WTC11 (cell line): ENCODE data around the gene FHIT. TPM values are rescaled to one million over a fixed set of nuclear protein-coding genes. Genes with fewer than 3 reads are reported as not detected.

Source experiments
- ATAC-seq: fragments of 200-7000 bp; cut with Tn5 transposase; 2 replicates; pipeline ENCODE4 v1.10.0; 2021; ENCODE audit warnings: mild to moderate bottlenecking, moderate library complexity
- CTCF ChIA-PET: fragments of 300-600 bp; sonication (Branson Sonifier 250); formaldehyde crosslinking; loops from one replicate; lab custom pipeline; 2021; ENCODE audit warnings: antibody characterized with exemption; lab: Charles Lee
- POLR2A ChIA-PET: fragments of 350-600 bp; sonication (Branson Sonifier 250); formaldehyde crosslinking; loops from one replicate; lab custom pipeline; 2021; ENCODE audit warnings: antibody characterized with exemption; lab: Charles Lee
- DNase-seq: peaks from one replicate; pipeline ENCODE4 v3.0.0; 2021; ENCODE audit warnings: low spot score
- H3K27ac Mint-ChIP-seq: 2 replicates; pipeline ENCODE4 v1.8.0; 2021; ENCODE audit warnings: mixed read lengths
- H3K27me3 Mint-ChIP-seq: 2 replicates; pipeline ENCODE4 v1.8.0; 2021; ENCODE audit warnings: low read depth, mild to moderate bottlenecking, moderate library complexity, mixed read lengths
- H3K36me3 Mint-ChIP-seq: 2 replicates; pipeline ENCODE4 v1.8.0; 2021; ENCODE audit warnings: mixed read lengths
- H3K4me1 Mint-ChIP-seq: 2 replicates; pipeline ENCODE4 v1.8.0; 2022; ENCODE audit warnings: mixed read lengths
- H3K4me3 Mint-ChIP-seq: 2 replicates; pipeline ENCODE4 v1.8.0; 2021; ENCODE audit warnings: mild to moderate bottlenecking, moderate library complexity, mixed read lengths
- H3K9me3 Mint-ChIP-seq: 2 replicates; pipeline ENCODE4 v1.8.0; 2021; ENCODE audit warnings: mixed read lengths
- CREM ChIP-seq: sonication (generic); formaldehyde crosslinking; IDR thresholded peaks from 2 replicates; pipeline ENCODE4 v1.8.1; 2022; ENCODE audit warnings: mild to moderate bottlenecking, missing genetic modification reagents, moderate library complexity
- ELF4 ChIP-seq: sonication (generic); formaldehyde crosslinking; IDR thresholded peaks from 2 replicates; pipeline ENCODE4 v1.8.1; 2022; ENCODE audit warnings: low read depth, mild to moderate bottlenecking, moderate library complexity, missing genetic modification reagents
- FOXP1 ChIP-seq: sonication (generic); formaldehyde crosslinking; IDR thresholded peaks from 2 replicates; pipeline ENCODE4 v1.8.0; 2022; ENCODE audit warnings: missing genetic modification reagents, mild to moderate bottlenecking, moderate library complexity, borderline replicate concordance
- KAT7 ChIP-seq: sonication (generic); formaldehyde crosslinking; IDR thresholded peaks from 2 replicates; pipeline ENCODE4 v1.8.1; 2023; ENCODE audit warnings: missing genetic modification reagents, mild to moderate bottlenecking, borderline replicate concordance
- MXD4 ChIP-seq: fragments of 250-450 bp; sonication (Bioruptor Pico); IDR thresholded peaks from 2 replicates; pipeline ENCODE4 v1.8.0; 2021; ENCODE audit warnings: mild to moderate bottlenecking, moderate library complexity, borderline replicate concordance
- RORB ChIP-seq: fragments of 250-450 bp; sonication (Bioruptor Pico); IDR thresholded peaks from 2 replicates; pipeline ENCODE4 v1.9.0; 2021; ENCODE audit warnings: mild to moderate bottlenecking
- SMAD3 ChIP-seq: sonication (generic); formaldehyde crosslinking; IDR thresholded peaks from 2 replicates; pipeline ENCODE4 v1.8.0; 2022; ENCODE audit warnings: missing genetic modification reagents, mild to moderate bottlenecking, borderline replicate concordance
- ZNF232 ChIP-seq: sonication (generic); formaldehyde crosslinking; IDR thresholded peaks from 2 replicates; pipeline ENCODE4 v1.8.0; 2022; ENCODE audit warnings: mild to moderate bottlenecking, missing genetic modification reagents
- ZNF263 ChIP-seq: sonication (generic); formaldehyde crosslinking; IDR thresholded peaks from 2 replicates; pipeline ENCODE4 v1.8.1; 2022; ENCODE audit warnings: low read depth, mild to moderate bottlenecking, moderate library complexity, missing genetic modification reagents
- ZNF317 ChIP-seq: sonication (generic); formaldehyde crosslinking; IDR thresholded peaks from 2 replicates; pipeline ENCODE4 v1.8.1; 2023; ENCODE audit warnings: low read depth, mild to moderate bottlenecking, moderate library complexity, missing genetic modification reagents, borderline replicate concordance
- ZNF416 ChIP-seq: fragments of 250-450 bp; sonication (Bioruptor Pico); IDR thresholded peaks from 2 replicates; pipeline ENCODE4 v1.9.0; 2021; ENCODE audit warnings: mild to moderate bottlenecking, inconsistent platforms
- total RNA-seq: library from RNA; stranded (reverse); gene quantifications from 3 replicates; pipeline ENCODE4 v1.2.3, GENCODE V29; 2021
- TF ChIP-seq, protein P1 (sequence below): sonication (generic); formaldehyde crosslinking; IDR thresholded peaks from 2 replicates; pipeline ENCODE4 v1.8.0; 2023; ENCODE audit warnings: missing genetic modification reagents, mild to moderate bottlenecking, borderline replicate concordance
- TF ChIP-seq, protein P2 (sequence below): sonication (generic); formaldehyde crosslinking; IDR thresholded peaks from 2 replicates; pipeline ENCODE4 v1.8.1; 2023; ENCODE audit warnings: mild to moderate bottlenecking, missing genetic modification reagents, borderline replicate concordance
- TF ChIP-seq, protein P3 (sequence below): fragments of 250-450 bp; sonication (Bioruptor Pico); IDR thresholded peaks from 2 replicates; pipeline ENCODE4 v1.9.0; 2021; ENCODE audit warnings: moderate library complexity, mild to moderate bottlenecking, inconsistent platforms, borderline replicate concordance
- TF ChIP-seq, protein P4 (sequence below): sonication (generic); formaldehyde crosslinking; IDR thresholded peaks from 2 replicates; pipeline ENCODE4 v1.8.0; 2022; ENCODE audit warnings: mild to moderate bottlenecking, missing genetic modification reagents
- TF ChIP-seq, protein P5 (sequence below): sonication (generic); formaldehyde crosslinking; conservative IDR thresholded peaks from 2 replicates; pipeline ENCODE4 v1.8.1; 2022; ENCODE audit warnings: mild to moderate bottlenecking, missing genetic modification reagents

The FHIT gene
- total RNA-seq, 1 experiment from 2014 or later: 2.6 TPM

DNA sequence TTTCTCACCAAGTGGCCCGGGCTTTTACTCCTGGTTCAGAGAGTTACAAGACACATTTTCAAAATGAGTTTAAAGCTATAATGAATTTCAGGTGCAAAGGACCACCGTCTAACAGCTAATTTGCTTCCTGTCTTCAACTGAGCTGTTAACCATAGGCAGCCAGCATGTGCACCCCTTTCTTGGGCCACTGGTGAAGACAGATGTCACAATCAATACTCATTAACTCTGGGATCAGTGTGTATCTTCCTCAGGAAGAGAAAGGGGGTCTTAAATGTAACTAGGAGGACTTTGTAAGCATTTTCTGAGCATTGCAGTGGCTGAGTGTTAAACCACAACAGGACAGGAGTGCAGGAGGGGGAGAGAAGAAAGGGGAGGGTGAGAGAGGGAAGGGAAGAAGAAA lies 1450.8 kb downstream of the FHIT start (continued):
- TF ChIP-seq, protein P1, sequence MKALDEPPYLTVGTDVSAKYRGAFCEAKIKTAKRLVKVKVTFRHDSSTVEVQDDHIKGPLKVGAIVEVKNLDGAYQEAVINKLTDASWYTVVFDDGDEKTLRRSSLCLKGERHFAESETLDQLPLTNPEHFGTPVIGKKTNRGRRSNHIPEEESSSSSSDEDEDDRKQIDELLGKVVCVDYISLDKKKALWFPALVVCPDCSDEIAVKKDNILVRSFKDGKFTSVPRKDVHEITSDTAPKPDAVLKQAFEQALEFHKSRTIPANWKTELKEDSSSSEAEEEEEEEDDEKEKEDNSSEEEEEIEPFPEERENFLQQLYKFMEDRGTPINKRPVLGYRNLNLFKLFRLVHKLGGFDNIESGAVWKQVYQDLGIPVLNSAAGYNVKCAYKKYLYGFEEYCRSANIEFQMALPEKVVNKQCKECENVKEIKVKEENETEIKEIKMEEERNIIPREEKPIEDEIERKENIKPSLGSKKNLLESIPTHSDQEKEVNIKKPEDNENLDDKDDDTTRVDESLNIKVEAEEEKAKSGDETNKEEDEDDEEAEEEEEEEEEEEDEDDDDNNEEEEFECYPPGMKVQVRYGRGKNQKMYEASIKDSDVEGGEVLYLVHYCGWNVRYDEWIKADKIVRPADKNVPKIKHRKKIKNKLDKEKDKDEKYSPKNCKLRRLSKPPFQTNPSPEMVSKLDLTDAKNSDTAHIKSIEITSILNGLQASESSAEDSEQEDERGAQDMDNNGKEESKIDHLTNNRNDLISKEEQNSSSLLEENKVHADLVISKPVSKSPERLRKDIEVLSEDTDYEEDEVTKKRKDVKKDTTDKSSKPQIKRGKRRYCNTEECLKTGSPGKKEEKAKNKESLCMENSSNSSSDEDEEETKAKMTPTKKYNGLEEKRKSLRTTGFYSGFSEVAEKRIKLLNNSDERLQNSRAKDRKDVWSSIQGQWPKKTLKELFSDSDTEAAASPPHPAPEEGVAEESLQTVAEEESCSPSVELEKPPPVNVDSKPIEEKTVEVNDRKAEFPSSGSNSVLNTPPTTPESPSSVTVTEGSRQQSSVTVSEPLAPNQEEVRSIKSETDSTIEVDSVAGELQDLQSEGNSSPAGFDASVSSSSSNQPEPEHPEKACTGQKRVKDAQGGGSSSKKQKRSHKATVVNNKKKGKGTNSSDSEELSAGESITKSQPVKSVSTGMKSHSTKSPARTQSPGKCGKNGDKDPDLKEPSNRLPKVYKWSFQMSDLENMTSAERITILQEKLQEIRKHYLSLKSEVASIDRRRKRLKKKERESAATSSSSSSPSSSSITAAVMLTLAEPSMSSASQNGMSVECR (CRISPR knock-in tag): no peak
- TF ChIP-seq ELF4 (CRISPR knock-in tag): no peak
- TF ChIP-seq SMAD3 (CRISPR knock-in tag): no peak

DNA sequence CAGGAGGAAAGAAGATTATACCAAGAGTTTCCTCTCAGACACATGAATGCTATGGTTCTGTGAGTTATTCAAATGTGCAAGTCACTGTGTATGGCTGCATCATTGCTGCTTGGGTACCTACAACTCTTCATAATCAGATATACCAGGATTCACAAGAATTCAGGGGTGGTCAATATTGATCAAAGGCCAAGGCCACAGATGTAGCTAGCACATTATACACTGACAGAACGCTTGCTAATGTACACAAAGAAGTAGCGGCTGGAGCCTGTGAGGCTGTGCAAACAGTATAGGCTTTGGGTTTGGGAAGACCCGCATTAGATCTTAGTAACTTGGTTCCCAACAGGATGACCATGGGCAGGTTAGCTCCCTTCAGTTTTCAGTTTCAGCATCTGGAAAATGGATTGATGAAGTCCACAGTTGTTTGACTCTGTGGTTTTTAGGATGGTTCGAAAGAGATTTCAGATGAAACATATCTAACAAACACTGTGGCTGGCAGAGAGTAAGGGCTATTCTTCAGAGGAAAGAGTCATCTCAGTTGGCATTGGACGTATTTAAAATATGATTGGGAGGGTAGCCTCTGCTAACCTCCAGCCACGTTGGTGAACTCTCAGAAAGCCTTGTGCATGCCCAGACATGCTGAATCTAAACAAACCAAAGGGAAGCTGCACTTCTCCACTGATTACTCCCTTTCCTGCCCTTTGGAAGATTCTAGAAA lies 1452.7 kb downstream of the FHIT start:
- ChIA-PET CTCF (no interaction called here), POLR2A (no interaction called here)
- H3K27ac Mint-ChIP-seq: no peak overlapping the region

More for the DNA sequence above, 1452.7 kb downstream of the FHIT start:
- ATAC-seq: no peak
- TF ChIP-seq, protein P2, sequence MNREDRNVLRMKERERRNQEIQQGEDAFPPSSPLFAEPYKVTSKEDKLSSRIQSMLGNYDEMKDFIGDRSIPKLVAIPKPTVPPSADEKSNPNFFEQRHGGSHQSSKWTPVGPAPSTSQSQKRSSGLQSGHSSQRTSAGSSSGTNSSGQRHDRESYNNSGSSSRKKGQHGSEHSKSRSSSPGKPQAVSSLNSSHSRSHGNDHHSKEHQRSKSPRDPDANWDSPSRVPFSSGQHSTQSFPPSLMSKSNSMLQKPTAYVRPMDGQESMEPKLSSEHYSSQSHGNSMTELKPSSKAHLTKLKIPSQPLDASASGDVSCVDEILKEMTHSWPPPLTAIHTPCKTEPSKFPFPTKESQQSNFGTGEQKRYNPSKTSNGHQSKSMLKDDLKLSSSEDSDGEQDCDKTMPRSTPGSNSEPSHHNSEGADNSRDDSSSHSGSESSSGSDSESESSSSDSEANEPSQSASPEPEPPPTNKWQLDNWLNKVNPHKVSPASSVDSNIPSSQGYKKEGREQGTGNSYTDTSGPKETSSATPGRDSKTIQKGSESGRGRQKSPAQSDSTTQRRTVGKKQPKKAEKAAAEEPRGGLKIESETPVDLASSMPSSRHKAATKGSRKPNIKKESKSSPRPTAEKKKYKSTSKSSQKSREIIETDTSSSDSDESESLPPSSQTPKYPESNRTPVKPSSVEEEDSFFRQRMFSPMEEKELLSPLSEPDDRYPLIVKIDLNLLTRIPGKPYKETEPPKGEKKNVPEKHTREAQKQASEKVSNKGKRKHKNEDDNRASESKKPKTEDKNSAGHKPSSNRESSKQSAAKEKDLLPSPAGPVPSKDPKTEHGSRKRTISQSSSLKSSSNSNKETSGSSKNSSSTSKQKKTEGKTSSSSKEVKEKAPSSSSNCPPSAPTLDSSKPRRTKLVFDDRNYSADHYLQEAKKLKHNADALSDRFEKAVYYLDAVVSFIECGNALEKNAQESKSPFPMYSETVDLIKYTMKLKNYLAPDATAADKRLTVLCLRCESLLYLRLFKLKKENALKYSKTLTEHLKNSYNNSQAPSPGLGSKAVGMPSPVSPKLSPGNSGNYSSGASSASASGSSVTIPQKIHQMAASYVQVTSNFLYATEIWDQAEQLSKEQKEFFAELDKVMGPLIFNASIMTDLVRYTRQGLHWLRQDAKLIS (CRISPR knock-in tag): no peak
- TF ChIP-seq ZNF263 (CRISPR knock-in tag) (no peak), FOXP1 (no peak), KAT7 (CRISPR knock-in tag) (no peak), ZNF232 (CRISPR knock-in tag) (no peak), ZNF317 (no peak), ZNF416 (CRISPR knock-in tag) (no peak), MXD4 (CRISPR knock-in tag) (no peak), RORB (CRISPR knock-in tag) (no peak), CREM (CRISPR knock-in tag) (no peak)
- TF ChIP-seq, protein P3, sequence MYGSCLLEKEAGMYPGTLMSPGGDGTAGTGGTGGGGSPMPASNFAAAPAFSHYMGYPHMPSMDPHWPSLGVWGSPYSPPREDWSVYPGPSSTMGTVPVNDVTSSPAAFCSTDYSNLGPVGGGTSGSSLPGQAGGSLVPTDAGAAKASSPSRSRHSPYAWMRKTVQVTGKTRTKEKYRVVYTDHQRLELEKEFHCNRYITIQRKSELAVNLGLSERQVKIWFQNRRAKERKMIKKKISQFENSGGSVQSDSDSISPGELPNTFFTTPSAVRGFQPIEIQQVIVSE (CRISPR knock-in tag): no peak
- TF ChIP-seq, protein P4, sequence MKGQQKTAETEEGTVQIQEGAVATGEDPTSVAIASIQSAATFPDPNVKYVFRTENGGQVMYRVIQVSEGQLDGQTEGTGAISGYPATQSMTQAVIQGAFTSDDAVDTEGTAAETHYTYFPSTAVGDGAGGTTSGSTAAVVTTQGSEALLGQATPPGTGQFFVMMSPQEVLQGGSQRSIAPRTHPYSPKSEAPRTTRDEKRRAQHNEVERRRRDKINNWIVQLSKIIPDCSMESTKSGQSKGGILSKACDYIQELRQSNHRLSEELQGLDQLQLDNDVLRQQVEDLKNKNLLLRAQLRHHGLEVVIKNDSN (CRISPR knock-in tag): no peak
- TF ChIP-seq, protein P1 (CRISPR knock-in tag): no peak
- TF ChIP-seq, protein P5, sequence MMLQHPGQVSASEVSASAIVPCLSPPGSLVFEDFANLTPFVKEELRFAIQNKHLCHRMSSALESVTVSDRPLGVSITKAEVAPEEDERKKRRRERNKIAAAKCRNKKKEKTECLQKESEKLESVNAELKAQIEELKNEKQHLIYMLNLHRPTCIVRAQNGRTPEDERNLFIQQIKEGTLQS (CRISPR knock-in tag): no peak
- TF ChIP-seq, all 79 proteins: peak for 0
- H3K27me3 Mint-ChIP-seq: peaks cover 4% of the 10 kb centered on the region
- no peak overlapping the region for H3K4me3 Mint-ChIP-seq
- DNase-seq: no peak
- peaks cover 26% of the 10 kb centered on the region for H3K4me1 Mint-ChIP-seq
- H3K36me3 Mint-ChIP-seq: no peaks in the 10 kb centered on the region
- H3K9me3 Mint-ChIP-seq: no peaks in the 10 kb centered on the region
